ENCODE results near the gene MRPL23. TPM values are rescaled to one million over a fixed set of nuclear protein-coding genes. Genes with fewer than 3 reads are reported as not detected.

MRPL23 gene
- total RNA-seq, 1 experiment from 2014 or later: 232 TPM

DNA sequence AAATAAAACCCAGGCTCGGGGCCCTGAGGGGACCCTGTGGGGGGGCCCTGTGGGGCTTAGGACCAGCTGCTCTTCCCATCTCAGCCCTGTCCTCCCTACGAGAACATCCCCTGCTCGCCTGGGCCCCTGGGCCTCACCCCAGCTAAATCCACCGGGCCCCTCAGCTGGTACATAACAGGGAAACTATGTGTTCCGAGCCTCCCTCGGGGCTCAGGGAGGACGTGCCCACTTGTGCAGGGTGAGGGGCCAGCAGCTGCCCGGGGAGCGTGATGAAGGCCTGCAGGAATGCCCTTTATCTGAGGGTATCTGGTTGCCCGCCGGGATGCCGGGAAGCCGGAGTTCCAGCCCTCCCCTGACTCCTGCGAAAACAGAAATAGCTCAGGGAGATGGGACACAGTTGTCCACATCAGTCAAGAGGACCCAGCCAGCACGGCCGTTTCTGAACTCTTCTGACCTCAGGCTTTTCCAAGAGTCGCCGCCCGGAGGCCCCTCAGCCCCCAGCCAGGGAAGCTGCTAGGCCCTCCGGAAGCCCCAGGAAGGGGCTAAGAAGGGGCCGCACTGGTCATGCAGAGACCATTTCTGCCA is 20.6 kb downstream of the MRPL23 start:
- Histone ChIP-seq H3F3A (ENCODE audit: low read length, unreplicated experiment) (no peaks in the 10 kb centered on the region), H3K9ac (ENCODE audit: low read length) (no peak overlapping the region), H3K27ac (ENCODE audit: low read length) (no peak overlapping the region), H3K36me3 (ENCODE audit: low read depth, low read length) (no peaks in the 10 kb centered on the region), H3K27me3 (ENCODE audit: low read length) (no peaks in the 10 kb centered on the region), H3K4me1 (ENCODE audit: insufficient read depth, low read length) (no peaks in the 10 kb centered on the region), H3K9me2 (replicated peaks; ENCODE audit: low read length) (no peaks in the 10 kb centered on the region), H3K4me2 (ENCODE audit: low read length) (no peak overlapping the region), H3K9me3 (ENCODE audit: low read length) (no peaks in the 10 kb centered on the region), H3K4me3 (ENCODE audit: low read length) (no peak overlapping the region), H4K20me1 (ENCODE audit: low read length) (no peaks in the 10 kb centered on the region), H3K79me2 (ENCODE audit: low read length) (no peaks in the 10 kb centered on the region), H2AFZ (ENCODE audit: low read length) (no peak overlapping the region)
- intact Hi-C loops (cut with micrococcal nuclease): no loop called here
- ChIA-PET CTCF (interaction anchor here (0.6 kb wide), 1 partner anchor 183 kb away, joined by 3 read pairs; no protein-coding TSS in a partner anchor), POLR2A (ENCODE audit: unreplicated experiment) (no interaction called here)
- no peak for DNase-seq
- no TSS peak for BruUV-seq (replicated peaks)
- TF ChIP-seq EZH2phosphoT487 (IDR thresholded peaks at IDR 0.05; ENCODE audit: borderline replicate concordance, low read length) (no peak), EZH2 (IDR thresholded peaks at IDR 0.05; ENCODE audit: low read length, unreplicated experiment) (no peak)
- TF ChIP-seq, protein P1, sequence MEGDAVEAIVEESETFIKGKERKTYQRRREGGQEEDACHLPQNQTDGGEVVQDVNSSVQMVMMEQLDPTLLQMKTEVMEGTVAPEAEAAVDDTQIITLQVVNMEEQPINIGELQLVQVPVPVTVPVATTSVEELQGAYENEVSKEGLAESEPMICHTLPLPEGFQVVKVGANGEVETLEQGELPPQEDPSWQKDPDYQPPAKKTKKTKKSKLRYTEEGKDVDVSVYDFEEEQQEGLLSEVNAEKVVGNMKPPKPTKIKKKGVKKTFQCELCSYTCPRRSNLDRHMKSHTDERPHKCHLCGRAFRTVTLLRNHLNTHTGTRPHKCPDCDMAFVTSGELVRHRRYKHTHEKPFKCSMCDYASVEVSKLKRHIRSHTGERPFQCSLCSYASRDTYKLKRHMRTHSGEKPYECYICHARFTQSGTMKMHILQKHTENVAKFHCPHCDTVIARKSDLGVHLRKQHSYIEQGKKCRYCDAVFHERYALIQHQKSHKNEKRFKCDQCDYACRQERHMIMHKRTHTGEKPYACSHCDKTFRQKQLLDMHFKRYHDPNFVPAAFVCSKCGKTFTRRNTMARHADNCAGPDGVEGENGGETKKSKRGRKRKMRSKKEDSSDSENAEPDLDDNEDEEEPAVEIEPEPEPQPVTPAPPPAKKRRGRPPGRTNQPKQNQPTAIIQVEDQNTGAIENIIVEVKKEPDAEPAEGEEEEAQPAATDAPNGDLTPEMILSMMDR (conservative IDR thresholded peaks at IDR 0.05; ENCODE audit: low read depth, low read length): no peak
- no peak for ATAC-seq

DNA sequence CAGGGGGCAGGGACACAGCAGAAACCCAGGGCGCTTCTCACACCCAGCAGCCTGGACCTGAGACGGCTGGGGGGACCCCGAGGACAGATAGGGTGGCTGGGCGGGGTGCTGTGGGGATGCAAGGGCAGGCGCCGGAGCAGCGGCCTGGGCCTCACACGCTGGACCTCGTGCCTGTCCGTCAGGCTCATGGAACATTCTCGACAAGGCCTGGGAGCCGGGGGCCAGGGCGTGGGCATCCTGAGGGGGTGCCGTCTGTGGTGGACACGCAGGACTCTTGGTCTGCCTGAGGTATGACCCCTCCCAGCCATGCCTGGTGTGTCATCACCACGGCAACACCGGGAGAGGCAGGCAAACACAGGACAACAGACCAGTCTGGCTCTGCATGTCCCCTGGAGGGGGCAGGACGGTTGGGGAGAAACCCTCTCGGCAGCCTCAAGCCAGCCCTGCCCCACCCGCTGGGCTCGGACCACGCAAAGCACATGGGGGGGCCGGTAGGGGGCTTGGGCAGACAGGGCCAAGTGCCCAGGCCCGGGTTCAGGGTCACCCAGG is 21.4 kb downstream of the MRPL23 start:
- DNase-seq (no peak), ATAC-seq (peak; percentile 64)
- Histone ChIP-seq H4K20me1 (ENCODE audit: low read length) (no peaks in the 10 kb centered on the region), H3K9me3 (ENCODE audit: low read length) (no peaks in the 10 kb centered on the region), H3F3A (ENCODE audit: low read length, unreplicated experiment) (no peaks in the 10 kb centered on the region), H3K4me1 (ENCODE audit: insufficient read depth, low read length) (no peaks in the 10 kb centered on the region), H3K27ac (ENCODE audit: low read length) (no peak overlapping the region), H3K36me3 (ENCODE audit: low read depth, low read length) (no peaks in the 10 kb centered on the region), H3K4me2 (ENCODE audit: low read length) (no peak overlapping the region), H3K79me2 (ENCODE audit: low read length) (no peaks in the 10 kb centered on the region), H3K27me3 (ENCODE audit: low read length) (no peaks in the 10 kb centered on the region), H3K4me3 (ENCODE audit: low read length) (no peak overlapping the region), H2AFZ (ENCODE audit: low read length) (no peak overlapping the region), H3K9ac (ENCODE audit: low read length) (no peak overlapping the region), H3K9me2 (replicated peaks; ENCODE audit: low read length) (no peaks in the 10 kb centered on the region)
- POLR2A ChIA-PET (ENCODE audit: unreplicated experiment): no interaction called here
- intact Hi-C loops (cut with micrococcal nuclease): no loop called here
- no TSS peak for BruUV-seq (replicated peaks)
- TF ChIP-seq EZH2 (IDR thresholded peaks at IDR 0.05; ENCODE audit: low read length, unreplicated experiment): no peak
- no peak for TF ChIP-seq EZH2phosphoT487 (IDR thresholded peaks at IDR 0.05; ENCODE audit: borderline replicate concordance, low read length)
- TF ChIP-seq, protein P1 (conservative IDR thresholded peaks at IDR 0.05; ENCODE audit: low read depth, low read length): no peak
- CTCF ChIA-PET: interaction anchor here (0.6 kb wide), 1 partner anchor 183 kb away, joined by 3 read pairs; no protein-coding TSS in a partner anchor

- Histone ChIP-seq H3F3A (ENCODE audit: low read length, unreplicated experiment) (no peaks in the 10 kb centered on the region), H2AFZ (ENCODE audit: low read length) (no peak overlapping the region), H3K27me3 (ENCODE audit: low read length) (no peaks in the 10 kb centered on the region), H3K9me3 (ENCODE audit: low read length) (no peaks in the 10 kb centered on the region), H3K4me1 (ENCODE audit: insufficient read depth, low read length) (no peaks in the 10 kb centered on the region), H4K20me1 (ENCODE audit: low read length) (no peaks in the 10 kb centered on the region), H3K4me3 (ENCODE audit: low read length) (no peak overlapping the region), H3K79me2 (ENCODE audit: low read length) (no peaks in the 10 kb centered on the region), H3K9ac (ENCODE audit: low read length) (no peak overlapping the region), H3K27ac (ENCODE audit: low read length) (no peak overlapping the region), H3K9me2 (replicated peaks; ENCODE audit: low read length) (no peaks in the 10 kb centered on the region), H3K36me3 (ENCODE audit: low read depth, low read length) (no peaks in the 10 kb centered on the region), H3K4me2 (ENCODE audit: low read length) (no peak overlapping the region)
- ChIA-PET CTCF (no interaction called here), POLR2A (ENCODE audit: unreplicated experiment) (no interaction called here)
- BruUV-seq (replicated peaks): no TSS peak
- intact Hi-C loops (cut with micrococcal nuclease): no loop called here
- peak; percentile 74 for ATAC-seq
- TF ChIP-seq, protein P1 (conservative IDR thresholded peaks at IDR 0.05; ENCODE audit: low read depth, low read length): no peak
- TF ChIP-seq EZH2phosphoT487 (IDR thresholded peaks at IDR 0.05; ENCODE audit: borderline replicate concordance, low read length) (no peak), EZH2 (IDR thresholded peaks at IDR 0.05; ENCODE audit: low read length, unreplicated experiment) (no peak)
- DNase-seq: no peak
These were observed 21.9 kb downstream of the MRPL23 start for GRCh38 chr11:1969035-1969434.
